ENCODE results near the gene SF3B3.
A peak's percentile ranks its signal among the peaks of the same experiment; 100 is the strongest.
"Not testable (repeated sequence)": the region's sequence is repeated elsewhere in the genome, so short reads cannot be mapped to it uniquely, and the experiment has no call there.

The SF3B3 gene

GRCh38 chr16:70511833-70512232 is 11.8 kb upstream of the SF3B3 start:
- DNase-seq (ENCODE audit: low spot score): no peak

- no peak for DNase-seq (ENCODE audit: low spot score)
Observed at GRCh38 chr16:70512456-70512855, 11.2 kb upstream of the SF3B3 start.

- DNase-seq (ENCODE audit: low spot score): no peak
Observed at GRCh38 chr16:70520612-70521297, 2.9 kb upstream of the SF3B3 start.

- DNase-seq (ENCODE audit: low spot score): no peak
Observed at GRCh38 chr16:70522216-70523075, 1.2 kb upstream of the SF3B3 start.

- peak; percentile 88 for DNase-seq (ENCODE audit: low spot score)
Observed at GRCh38 chr16:70523076-70523742, 407 bp upstream of the SF3B3 start, which contains the start of gene COG4. Gene COG4 (minus strand): TSS chr16:70523554. CDS start chr16:70523543, 11 bp downstream.

- DNase-seq (ENCODE audit: low spot score): not testable (repeated sequence)
Observed at GRCh38 chr16:70524399-70524825, 796 bp downstream of the SF3B3 start.

- DNase-seq (ENCODE audit: low spot score): no peak
Observed at GRCh38 chr16:70526403-70526802, 2.8 kb downstream of the SF3B3 start.

GRCh38 chr16:70527315-70527996 is 3.8 kb downstream of the SF3B3 start:
- DNase-seq (ENCODE audit: low spot score): no peak

GRCh38 chr16:70529051-70529777 is 5.6 kb downstream of the SF3B3 start:
- DNase-seq (ENCODE audit: low spot score): peak; percentile 28

GRCh38 chr16:70529954-70530353 is 6.3 kb downstream of the SF3B3 start:
- DNase-seq (ENCODE audit: low spot score): not testable (repeated sequence)

GRCh38 chr16:70534971-70535370 is 11.4 kb downstream of the SF3B3 start:
- DNase-seq (ENCODE audit: low spot score): no peak

- DNase-seq (ENCODE audit: low spot score): no peak
Observed at GRCh38 chr16:70540994-70541393, 17.4 kb downstream of the SF3B3 start.

GRCh38 chr16:70544548-70544947 is 20.9 kb downstream of the SF3B3 start:
- no peak for DNase-seq (ENCODE audit: low spot score)

- peak; percentile 19 for DNase-seq (ENCODE audit: low spot score)
Observed at GRCh38 chr16:70548936-70549335, 25.3 kb downstream of the SF3B3 start.

GRCh38 chr16:70550082-70550481 is 26.5 kb downstream of the SF3B3 start:
- no peak for DNase-seq (ENCODE audit: low spot score)

- DNase-seq (ENCODE audit: low spot score): no peak
Observed at GRCh38 chr16:70551788-70552187, 28.2 kb downstream of the SF3B3 start.

- DNase-seq (ENCODE audit: low spot score): no peak
Observed at GRCh38 chr16:70552675-70553074, 29.1 kb downstream of the SF3B3 start.

GRCh38 chr16:70553645-70554044 is 30.0 kb downstream of the SF3B3 start:
- no peak for DNase-seq (ENCODE audit: low spot score)

GRCh38 chr16:70556063-70556462 is 32.4 kb downstream of the SF3B3 start:
- DNase-seq (ENCODE audit: low spot score): no peak

- peak; percentile 23 for DNase-seq (ENCODE audit: low spot score)
Observed at GRCh38 chr16:70561623-70562022, 38.0 kb downstream of the SF3B3 start.

GRCh38 chr16:70563636-70564035 is 40.0 kb downstream of the SF3B3 start:
- DNase-seq (ENCODE audit: low spot score): no peak
